Measurements from ENCODE around the gene GGPS1. TPM values are rescaled to one million over a fixed set of nuclear protein-coding genes. Genes with fewer than 3 reads are reported as not detected.
"Not testable (repeated sequence)": the region's sequence is repeated elsewhere in the genome, so short reads cannot be mapped to it uniquely, and the experiment has no call there.

GGPS1 gene
- total RNA-seq (30.8 TPM), polyA plus RNA-seq (10 to 100 TPM; 60.2 to 82.0 (median 78.4) TPM)

GRCh38 chr1:235328271-235329138, at the start of gene GGPS1:
Gene GGPS1, plus strand, starts transcription at chr1:235328570. Its CDS starts 6,695 bp downstream, at chr1:235335265.
- Mint-ChIP-seq H3K9me3 (no peaks in the 10 kb centered on the region), H3K4me3 (no peak within 1 kb of the TSS), H3K27ac (peak within 1 kb of the TSS in 1 of 3 donors; percentile 27), H3K36me3 (peaks cover 9% of the 10 kb centered on the region), H3K27me3 (no peaks in the 10 kb centered on the region), H3K4me1 (peaks cover 9 to 32% (median 27%) of the 10 kb centered on the region in 4 donors)
- H3K36me3 ChIP-seq (ENCODE audit: control insufficient read depth, insufficient read depth, low read length): peaks cover 8% of the 10 kb centered on the region
- H3K27ac ChIP-seq (ENCODE audit: insufficient read depth, low read length, poor library complexity, severe bottlenecking): peak within 1 kb of the TSS; percentile 97
- no peaks in the 10 kb centered on the region for H3K9me3 ChIP-seq (ENCODE audit: control insufficient read depth in 2 of 2, low read length in 2 of 2)
- H3K27me3 ChIP-seq (ENCODE audit: control insufficient read depth, insufficient read depth, low read length): no peaks in the 10 kb centered on the region
- H3K4me3 ChIP-seq (ENCODE audit: low read depth, low read length): peak within 1 kb of the TSS; percentile 99
- peak; percentile 97 to 99 (median 98) for DNase-seq
- ATAC-seq (ENCODE audit: low read depth in 2 of 2): peak; percentile 84 to 90
- peaks cover 64% of the 10 kb centered on the region for H3K4me1 ChIP-seq (ENCODE audit: control insufficient read depth, insufficient read depth, low read length, poor library complexity, severe bottlenecking)

DNA sequence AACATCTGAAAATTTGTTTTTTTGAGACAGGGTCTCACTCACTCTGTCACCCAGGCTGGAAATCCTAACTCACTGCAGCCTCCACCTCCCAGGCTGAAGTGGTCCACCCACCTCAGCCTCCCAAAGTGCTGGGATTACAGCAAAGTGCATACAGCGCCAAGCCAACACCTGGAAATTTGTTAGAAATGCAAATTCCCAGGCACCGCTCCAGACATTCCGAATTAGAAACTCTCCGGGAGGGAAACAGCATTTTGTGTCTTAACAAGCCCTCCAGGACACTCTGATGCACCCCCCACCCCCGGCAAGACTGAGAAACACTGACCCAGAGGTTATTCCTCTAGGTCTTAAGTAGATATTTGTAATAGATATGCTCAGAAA, 49.5 kb upstream of the GGPS1 start:
- Histone ChIP-seq H3K9me3 (ENCODE audit: control insufficient read depth in 2 of 2, low read length in 2 of 2) (no peaks in the 10 kb centered on the region), H3K36me3 (ENCODE audit: control insufficient read depth, insufficient read depth, low read length) (peaks cover 4% of the 10 kb centered on the region), H3K4me3 (ENCODE audit: low read depth, low read length) (no peak overlapping the region), H3K4me1 (ENCODE audit: control insufficient read depth, insufficient read depth, low read length, poor library complexity, severe bottlenecking) (peaks cover 68% of the 10 kb centered on the region), H3K27ac (ENCODE audit: insufficient read depth, low read length, poor library complexity, severe bottlenecking) (no peak overlapping the region), H3K27me3 (ENCODE audit: control insufficient read depth, insufficient read depth, low read length) (no peaks in the 10 kb centered on the region)
- Mint-ChIP-seq H3K27me3 (no peaks in the 10 kb centered on the region), H3K36me3 (peaks cover 5% of the 10 kb centered on the region), H3K27ac (peak overlapping the region in 1 of 3 donors; percentile 70), H3K9me3 (peaks cover 0 to 1% (median 0%) of the 10 kb centered on the region in 7 donors), H3K4me1 (peaks cover 40 to 81% (median 58%) of the 10 kb centered on the region in 4 donors), H3K4me3 (peak overlapping the region in 1 of 4 donors; percentile 5)
- ATAC-seq (ENCODE audit: low read depth in 2 of 2) (no peak), DNase-seq (no peak)

- H3K9me3 Mint-ChIP-seq: peaks cover 0 to 1% (median 0%) of the 10 kb centered on the region in 7 donors
- H3K27me3 Mint-ChIP-seq: no peaks in the 10 kb centered on the region
- peaks cover 5% of the 10 kb centered on the region for H3K36me3 Mint-ChIP-seq
- peak overlapping the region in 1 of 3 donors; percentile 70 for H3K27ac Mint-ChIP-seq
- H3K4me1 Mint-ChIP-seq: peaks cover 44 to 86% (median 60%) of the 10 kb centered on the region in 4 donors
- Histone ChIP-seq H3K4me1 (ENCODE audit: control insufficient read depth, insufficient read depth, low read length, poor library complexity, severe bottlenecking) (peaks cover 61% of the 10 kb centered on the region), H3K27ac (ENCODE audit: insufficient read depth, low read length, poor library complexity, severe bottlenecking) (no peak overlapping the region), H3K36me3 (ENCODE audit: control insufficient read depth, insufficient read depth, low read length) (peaks cover 4% of the 10 kb centered on the region), H3K4me3 (ENCODE audit: low read depth, low read length) (peak overlapping the region; percentile 28), H3K9me3 (ENCODE audit: control insufficient read depth in 2 of 2, low read length in 2 of 2) (no peaks in the 10 kb centered on the region), H3K27me3 (ENCODE audit: control insufficient read depth, insufficient read depth, low read length) (no peaks in the 10 kb centered on the region)
- ATAC-seq (ENCODE audit: low read depth in 2 of 2): no peak
- peak overlapping the region in 2 of 4 donors; percentile 4 to 5 for H3K4me3 Mint-ChIP-seq
- no peak for DNase-seq
These were observed 48.7 kb upstream of the GGPS1 start for GRCh38 chr1:235279694-235280093.

DNA sequence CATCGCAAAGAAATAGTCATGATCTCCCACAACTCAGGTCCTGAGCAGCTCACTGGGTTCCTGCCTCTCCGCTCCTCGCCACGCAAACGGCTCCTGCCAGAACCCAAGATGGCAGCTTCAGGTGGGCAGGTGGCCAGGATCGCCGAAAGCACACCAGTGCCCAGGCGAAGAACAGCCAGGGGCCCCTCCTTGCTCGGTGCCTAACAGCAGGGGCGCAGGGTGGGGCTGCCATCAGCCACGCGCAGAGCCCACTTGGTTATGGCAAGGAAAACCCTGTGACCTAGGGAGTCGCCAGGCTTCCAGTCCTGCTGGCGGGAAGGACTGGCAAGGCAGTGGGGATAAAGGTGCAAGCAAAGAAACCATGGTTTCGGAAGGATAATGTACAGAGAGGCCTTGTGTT, 47.9 kb upstream of the GGPS1 start:
- H3K4me3 Mint-ChIP-seq: no peak overlapping the region

GRCh38 chr1:235283636-235284035, 44.7 kb upstream of the GGPS1 start:
- H3K27ac ChIP-seq (ENCODE audit: insufficient read depth, low read length, poor library complexity, severe bottlenecking); H3K36me3 Mint-ChIP-seq; DNase-seq; H3K4me3 Mint-ChIP-seq; H3K4me3 ChIP-seq (ENCODE audit: low read depth, low read length); H3K27ac Mint-ChIP-seq; H3K9me3 ChIP-seq (ENCODE audit: control insufficient read depth in 2 of 2, low read length in 2 of 2); H3K36me3 ChIP-seq (ENCODE audit: control insufficient read depth, insufficient read depth, low read length); H3K27me3 Mint-ChIP-seq; ATAC-seq (ENCODE audit: low read depth in 2 of 2); H3K9me3 Mint-ChIP-seq; H3K27me3 ChIP-seq (ENCODE audit: control insufficient read depth, insufficient read depth, low read length): not testable (repeated sequence)
- peaks cover 67% of the 10 kb centered on the region for H3K4me1 ChIP-seq (ENCODE audit: control insufficient read depth, insufficient read depth, low read length, poor library complexity, severe bottlenecking)
- peaks cover 51 to 88% (median 66%) of the 10 kb centered on the region in 4 donors for H3K4me1 Mint-ChIP-seq

More for the DNA sequence above, 47.9 kb upstream of the GGPS1 start:
- H3K27ac Mint-ChIP-seq: no peak overlapping the region
- Histone ChIP-seq H3K27ac (ENCODE audit: insufficient read depth, low read length, poor library complexity, severe bottlenecking) (no peak overlapping the region), H3K27me3 (ENCODE audit: control insufficient read depth, insufficient read depth, low read length) (no peaks in the 10 kb centered on the region), H3K36me3 (ENCODE audit: control insufficient read depth, insufficient read depth, low read length) (peaks cover 4% of the 10 kb centered on the region), H3K4me3 (ENCODE audit: low read depth, low read length) (peak overlapping the region; percentile 28), H3K4me1 (ENCODE audit: control insufficient read depth, insufficient read depth, low read length, poor library complexity, severe bottlenecking) (peaks cover 59% of the 10 kb centered on the region), H3K9me3 (ENCODE audit: control insufficient read depth in 2 of 2, low read length in 2 of 2) (no peaks in the 10 kb centered on the region)
- H3K27me3 Mint-ChIP-seq: no peaks in the 10 kb centered on the region
- no peaks in the 10 kb centered on the region for H3K9me3 Mint-ChIP-seq
- DNase-seq (no peak), ATAC-seq (ENCODE audit: low read depth in 2 of 2) (no peak)
- H3K4me1 Mint-ChIP-seq: peaks cover 40 to 84% (median 57%) of the 10 kb centered on the region in 4 donors
- peaks cover 5% of the 10 kb centered on the region for H3K36me3 Mint-ChIP-seq

- H3K4me1 Mint-ChIP-seq: peaks cover 48 to 88% (median 66%) of the 10 kb centered on the region in 4 donors
- ATAC-seq (ENCODE audit: low read depth in 2 of 2) (no peak), DNase-seq (no peak)
- no peaks in the 10 kb centered on the region for H3K27me3 Mint-ChIP-seq
- H3K27ac ChIP-seq (ENCODE audit: insufficient read depth, low read length, poor library complexity, severe bottlenecking): no peak overlapping the region
- no peaks in the 10 kb centered on the region for H3K9me3 Mint-ChIP-seq
- no peaks in the 10 kb centered on the region for H3K9me3 ChIP-seq (ENCODE audit: control insufficient read depth in 2 of 2, low read length in 2 of 2)
- H3K36me3 Mint-ChIP-seq: peaks cover 5% of the 10 kb centered on the region
- peaks cover 64% of the 10 kb centered on the region for H3K4me1 ChIP-seq (ENCODE audit: control insufficient read depth, insufficient read depth, low read length, poor library complexity, severe bottlenecking)
- no peak overlapping the region for H3K4me3 ChIP-seq (ENCODE audit: low read depth, low read length)
- peaks cover 4% of the 10 kb centered on the region for H3K36me3 ChIP-seq (ENCODE audit: control insufficient read depth, insufficient read depth, low read length)
- H3K27me3 ChIP-seq (ENCODE audit: control insufficient read depth, insufficient read depth, low read length): no peaks in the 10 kb centered on the region
- H3K27ac Mint-ChIP-seq: no peak overlapping the region
- peak overlapping the region in 2 of 4 donors; percentile 21 to 61 for H3K4me3 Mint-ChIP-seq
These were observed 44.1 kb upstream of the GGPS1 start for GRCh38 chr1:235284231-235284769.

DNA sequence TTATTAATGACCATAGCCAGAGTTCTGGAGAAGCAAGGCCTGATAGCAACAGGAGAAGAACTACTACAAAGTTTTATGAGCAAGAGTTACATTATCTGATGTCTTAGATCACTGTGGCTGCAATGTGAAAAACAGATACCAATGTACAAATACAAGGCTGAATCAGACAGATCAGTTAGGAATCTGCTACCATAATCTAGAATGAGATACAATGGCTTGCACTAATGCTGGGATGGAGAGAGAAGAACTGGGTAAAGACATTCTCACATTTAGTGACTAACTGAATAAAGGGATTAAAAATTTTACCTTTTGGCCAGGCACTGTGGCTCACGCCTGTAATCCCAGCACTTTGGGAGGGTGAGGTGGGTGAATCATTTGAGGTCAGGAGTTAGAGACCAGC, 41.7 kb upstream of the GGPS1 start:
- Histone ChIP-seq H3K27ac (ENCODE audit: insufficient read depth, low read length, poor library complexity, severe bottlenecking) (no peak overlapping the region), H3K27me3 (ENCODE audit: control insufficient read depth, insufficient read depth, low read length) (no peaks in the 10 kb centered on the region), H3K4me1 (ENCODE audit: control insufficient read depth, insufficient read depth, low read length, poor library complexity, severe bottlenecking) (peaks cover 51% of the 10 kb centered on the region), H3K36me3 (ENCODE audit: control insufficient read depth, insufficient read depth, low read length) (peaks cover 3% of the 10 kb centered on the region), H3K4me3 (ENCODE audit: low read depth, low read length) (peak overlapping the region; percentile 34), H3K9me3 (ENCODE audit: control insufficient read depth in 2 of 2, low read length in 2 of 2) (no peaks in the 10 kb centered on the region)
- Mint-ChIP-seq H3K36me3 (peaks cover 6% of the 10 kb centered on the region), H3K4me1 (peaks cover 49 to 87% (median 65%) of the 10 kb centered on the region in 4 donors), H3K9me3 (peaks cover 0 to 2% (median 0%) of the 10 kb centered on the region in 7 donors), H3K27me3 (no peaks in the 10 kb centered on the region), H3K27ac (peak overlapping the region in 2 of 3 donors; percentile 13 to 43), H3K4me3 (peak overlapping the region in 3 of 4 donors; percentile 2 to 44 (median 44))
- DNase-seq (no peak), ATAC-seq (ENCODE audit: low read depth in 2 of 2) (no peak)
